SK-N-SH (cell line): ENCODE results near the gene DNAJC18.

ENCODE experiments used
- EP300 ChIP-seq, 2 experiments: IDR thresholded peaks; 2 replicates each; pipeline versions ENCODE4 v1.4.0 to v1.6.1; 2012; ENCODE audit warnings: borderline replicate concordance in 1 of 2, low read depth in 1 of 2, low read length in 1 of 2
- GABPA ChIP-seq: IDR thresholded peaks from 2 replicates; pipeline ENCODE4 v1.4.0; 2012; ENCODE audit warnings: low read depth, mild to moderate bottlenecking
- MXI1 ChIP-seq: IDR thresholded peaks from 2 replicates; pipeline ENCODE4 v1.6.1; 2012; ENCODE audit warnings: mild to moderate bottlenecking, low read depth, low read length, improper control_type of control experiment
- RAD21 ChIP-seq: IDR thresholded peaks from 2 replicates; pipeline ENCODE4 v1.6.1; 2012; ENCODE audit warnings: mild to moderate bottlenecking, low read length
- SIN3A ChIP-seq: IDR thresholded peaks from 2 replicates; pipeline ENCODE4 v1.6.1; 2012; ENCODE audit warnings: low read depth, mild to moderate bottlenecking, low read length, moderate library complexity, borderline replicate concordance
- TAF1 ChIP-seq: IDR thresholded peaks from 2 replicates; pipeline ENCODE4 v1.6.1; 2012; ENCODE audit warnings: low read depth, mild to moderate bottlenecking, low read length, moderate library complexity, borderline replicate concordance
- TF ChIP-seq, protein P1 (sequence below): fragments of 200-600 bp; sonication (generic); IDR thresholded peaks from 2 replicates; pipeline ENCODE4 v1.6.1; 2017; ENCODE audit warnings: antibody characterized with exemption, mild to moderate bottlenecking, moderate library complexity

DNA sequence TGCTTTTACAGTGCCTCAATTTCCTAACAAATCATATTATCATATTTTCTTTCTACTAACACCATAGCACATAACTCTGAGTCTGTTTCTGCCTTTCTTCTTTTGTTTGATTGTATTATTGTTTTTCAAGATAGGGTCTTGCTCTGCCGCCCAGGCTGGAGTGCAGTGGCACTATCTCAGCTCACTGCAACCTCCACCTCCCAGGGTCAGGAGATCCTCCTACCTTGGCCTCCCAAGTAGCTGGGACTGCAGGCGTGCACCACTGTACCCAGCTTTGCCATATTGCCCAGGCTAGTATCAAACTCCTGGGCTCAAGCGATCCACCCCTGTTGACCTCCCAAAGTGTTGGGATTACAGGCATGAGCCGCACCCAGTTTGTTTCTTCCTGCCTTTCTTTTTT, 78.9 kb downstream of the DNAJC18 start:
- no peak for TF ChIP-seq GABPA
- no peak for TF ChIP-seq RAD21
- TF ChIP-seq, protein P1, sequence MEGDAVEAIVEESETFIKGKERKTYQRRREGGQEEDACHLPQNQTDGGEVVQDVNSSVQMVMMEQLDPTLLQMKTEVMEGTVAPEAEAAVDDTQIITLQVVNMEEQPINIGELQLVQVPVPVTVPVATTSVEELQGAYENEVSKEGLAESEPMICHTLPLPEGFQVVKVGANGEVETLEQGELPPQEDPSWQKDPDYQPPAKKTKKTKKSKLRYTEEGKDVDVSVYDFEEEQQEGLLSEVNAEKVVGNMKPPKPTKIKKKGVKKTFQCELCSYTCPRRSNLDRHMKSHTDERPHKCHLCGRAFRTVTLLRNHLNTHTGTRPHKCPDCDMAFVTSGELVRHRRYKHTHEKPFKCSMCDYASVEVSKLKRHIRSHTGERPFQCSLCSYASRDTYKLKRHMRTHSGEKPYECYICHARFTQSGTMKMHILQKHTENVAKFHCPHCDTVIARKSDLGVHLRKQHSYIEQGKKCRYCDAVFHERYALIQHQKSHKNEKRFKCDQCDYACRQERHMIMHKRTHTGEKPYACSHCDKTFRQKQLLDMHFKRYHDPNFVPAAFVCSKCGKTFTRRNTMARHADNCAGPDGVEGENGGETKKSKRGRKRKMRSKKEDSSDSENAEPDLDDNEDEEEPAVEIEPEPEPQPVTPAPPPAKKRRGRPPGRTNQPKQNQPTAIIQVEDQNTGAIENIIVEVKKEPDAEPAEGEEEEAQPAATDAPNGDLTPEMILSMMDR = no peak
- TF ChIP-seq SIN3A = no peak
- no peak for TF ChIP-seq TAF1
- no peak for TF ChIP-seq EP300 (IDR thresholded peaks at IDR 0.05; ENCODE audit: borderline replicate concordance in 1 of 2, low read depth in 1 of 2, low read length in 1 of 2)
- TF ChIP-seq MXI1 = no peak
